Endothelial cell (in vitro differentiated cells): ENCODE results near the gene KLHL30. TPM values are rescaled to one million over a fixed set of nuclear protein-coding genes. Genes with fewer than 3 reads are reported as not detected.

ENCODE experiments used
- DNase-seq: peaks from one replicate; pipeline ENCODE4 v3.0.0; 2021; ENCODE audit warnings: low spot score
- H3K27ac Mint-ChIP-seq: one replicate; pipeline ENCODE4 v1.8.0; 2021; ENCODE audit warnings: mixed read lengths, inconsistent platforms; ENCODE audit not compliant: unreplicated experiment
- H3K27me3 Mint-ChIP-seq: one replicate; pipeline ENCODE4 v1.8.0; 2021; ENCODE audit warnings: mild to moderate bottlenecking, moderate library complexity, mixed read lengths, inconsistent platforms; ENCODE audit not compliant: unreplicated experiment
- H3K36me3 Mint-ChIP-seq: one replicate; pipeline ENCODE4 v1.8.0; 2021; ENCODE audit warnings: mild to moderate bottlenecking, low read depth, mixed read lengths, inconsistent platforms; ENCODE audit not compliant: unreplicated experiment
- H3K4me1 Mint-ChIP-seq: one replicate; pipeline ENCODE4 v1.8.0; 2021; ENCODE audit warnings: mild to moderate bottlenecking, mixed read lengths, inconsistent platforms; ENCODE audit not compliant: unreplicated experiment
- H3K4me3 Mint-ChIP-seq: one replicate; pipeline ENCODE4 v1.8.0; 2021; ENCODE audit warnings: mild to moderate bottlenecking, mixed read lengths, inconsistent platforms; ENCODE audit not compliant: unreplicated experiment
- H3K9me3 Mint-ChIP-seq: one replicate; pipeline ENCODE4 v1.8.0; 2021; ENCODE audit warnings: mixed read lengths, inconsistent platforms; ENCODE audit not compliant: unreplicated experiment
- CTCF ChIP-seq: fragments of 200-600 bp; sonication (generic); IDR thresholded peaks from one replicate; pipeline ENCODE4 v1.5.0; 2021; ENCODE audit warnings: antibody characterized with exemption; ENCODE audit not compliant: unreplicated experiment
- total RNA-seq: library from RNA; stranded (reverse); fragmentation: NEBNext Ultra II Directional; extraction: Animal tissue kit (Norgen Biotek cat#: 25700); gene quantifications from one replicate; pipeline ENCODE4 v1.2.1, GENCODE V29; 2021; ENCODE audit not compliant: unreplicated experiment

Gene KLHL30
- total RNA-seq, 1 donor from 2014 or later = not detected

GRCh38 chr2:238093181-238094140 lies 45.0 kb upstream of the KLHL30 start:
- H3K4me1 Mint-ChIP-seq = no peaks in the 10 kb centered on the region
- no peak overlapping the region for H3K27ac Mint-ChIP-seq
- H3K4me3 Mint-ChIP-seq = no peak overlapping the region
- no peak for TF ChIP-seq CTCF
- peaks cover 7% of the 10 kb centered on the region for H3K27me3 Mint-ChIP-seq
- DNase-seq = no peak
- H3K9me3 Mint-ChIP-seq = no peaks in the 10 kb centered on the region
- no peaks in the 10 kb centered on the region for H3K36me3 Mint-ChIP-seq

GRCh38 chr2:238094438-238095022 lies 43.9 kb upstream of the KLHL30 start:
- Mint-ChIP-seq H3K27me3 (peaks cover 14% of the 10 kb centered on the region), H3K4me3 (no peak overlapping the region), H3K9me3 (no peaks in the 10 kb centered on the region), H3K27ac (no peak overlapping the region), H3K36me3 (no peaks in the 10 kb centered on the region), H3K4me1 (peaks cover 6% of the 10 kb centered on the region)
- DNase-seq = no peak
- no peak for TF ChIP-seq CTCF

- peaks cover 14% of the 10 kb centered on the region for H3K27me3 Mint-ChIP-seq
- no peak for DNase-seq
- H3K36me3 Mint-ChIP-seq = no peaks in the 10 kb centered on the region
- H3K4me1 Mint-ChIP-seq = peaks cover 6% of the 10 kb centered on the region
- H3K4me3 Mint-ChIP-seq = no peak overlapping the region
- TF ChIP-seq CTCF = no peak
- H3K27ac Mint-ChIP-seq = no peak overlapping the region
- H3K9me3 Mint-ChIP-seq = no peaks in the 10 kb centered on the region
These were observed 43.3 kb upstream of the KLHL30 start for GRCh38 chr2:238095143-238095542.

GRCh38 chr2:238096311-238097011 lies 42.0 kb upstream of the KLHL30 start:
- H3K27ac Mint-ChIP-seq = no peak overlapping the region

More at GRCh38 chr2:238096311-238097011, 42.0 kb upstream of the KLHL30 start:
- no peaks in the 10 kb centered on the region for H3K9me3 Mint-ChIP-seq
- no peaks in the 10 kb centered on the region for H3K36me3 Mint-ChIP-seq
- DNase-seq = no peak
- H3K27me3 Mint-ChIP-seq = peaks cover 14% of the 10 kb centered on the region
- no peak overlapping the region for H3K4me3 Mint-ChIP-seq
- TF ChIP-seq CTCF = no peak
- H3K4me1 Mint-ChIP-seq = peaks cover 6% of the 10 kb centered on the region
